ENCODE data around the gene GMPR.
A peak's percentile ranks its signal among the peaks of the same experiment; 100 is the strongest.

The GMPR gene

DNA sequence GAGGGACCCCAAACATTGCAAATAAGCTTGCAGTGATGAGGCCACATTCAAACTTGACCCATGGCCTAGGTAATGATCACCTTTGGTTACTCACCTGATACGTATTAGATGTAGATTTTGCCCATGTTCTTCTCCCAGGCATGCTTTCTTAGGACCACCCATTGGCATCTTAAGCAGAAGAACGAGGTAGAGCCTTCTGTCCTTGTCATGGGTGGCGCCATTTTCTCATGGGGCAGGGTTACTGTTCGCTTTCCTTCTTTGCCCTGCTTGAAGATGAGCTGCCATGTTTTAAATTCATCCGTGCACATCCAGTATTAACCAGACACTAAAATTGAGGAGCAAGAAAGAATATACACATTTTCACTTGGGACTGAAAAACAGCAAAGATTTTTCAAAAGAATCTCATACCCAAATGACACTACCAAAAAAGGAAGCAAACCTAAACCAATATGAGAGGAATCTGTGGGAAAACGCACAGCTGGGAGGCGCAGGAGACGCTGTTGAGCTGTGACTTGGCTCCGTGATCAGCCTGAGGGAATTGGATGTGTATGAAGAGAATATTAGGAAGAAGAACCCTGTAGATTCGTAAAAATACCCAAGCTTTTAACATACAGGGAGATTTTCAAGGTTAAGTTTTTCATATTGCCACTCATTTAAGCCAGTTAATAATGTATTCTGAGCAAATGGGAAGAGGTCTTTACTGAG lies 36.6 kb downstream of the GMPR start:
- DNase-seq, result no peak

DNA sequence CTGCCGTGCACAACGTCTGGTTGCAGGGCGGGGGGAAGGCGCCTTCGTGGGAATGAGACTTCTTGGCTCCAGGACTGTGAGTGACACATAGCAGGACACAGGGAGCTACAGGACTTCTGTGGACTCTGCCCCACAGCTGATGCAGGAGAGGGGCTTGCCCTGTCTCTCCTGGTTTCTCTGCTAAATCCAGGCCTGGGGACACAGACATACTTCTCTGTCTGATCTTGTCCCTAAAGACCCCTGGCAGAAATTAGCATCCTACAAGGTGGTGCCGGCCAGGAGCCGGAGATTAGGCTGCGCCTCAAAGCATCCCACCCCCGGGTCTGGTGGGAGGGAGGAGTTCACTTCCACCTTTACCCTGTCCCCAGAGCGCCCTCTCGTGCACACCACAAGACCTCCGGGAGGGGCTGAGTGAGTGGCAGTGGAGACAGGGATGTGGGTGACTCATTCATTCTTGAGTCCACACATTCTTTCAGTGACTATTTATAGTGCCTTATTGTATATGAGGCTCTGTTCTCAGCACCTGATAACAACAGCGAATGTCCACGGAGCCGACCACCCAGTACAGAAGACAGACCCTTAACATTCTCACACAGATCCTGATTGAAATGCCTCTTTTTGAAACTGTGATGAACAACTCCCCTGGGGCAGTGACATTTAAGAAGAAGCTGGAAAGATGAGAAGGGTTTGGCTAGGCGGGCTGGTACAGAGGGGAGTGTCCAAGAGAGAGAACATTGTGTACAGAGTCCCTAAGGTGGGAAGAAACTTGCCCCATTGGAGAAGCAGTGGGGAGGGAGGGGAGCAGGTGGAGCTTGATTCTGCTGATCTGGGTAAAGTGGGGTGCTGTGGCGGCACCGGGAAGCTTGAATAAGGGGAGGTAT lies 39.0 kb downstream of the GMPR start:
- peak; percentile 23 for DNase-seq

DNA sequence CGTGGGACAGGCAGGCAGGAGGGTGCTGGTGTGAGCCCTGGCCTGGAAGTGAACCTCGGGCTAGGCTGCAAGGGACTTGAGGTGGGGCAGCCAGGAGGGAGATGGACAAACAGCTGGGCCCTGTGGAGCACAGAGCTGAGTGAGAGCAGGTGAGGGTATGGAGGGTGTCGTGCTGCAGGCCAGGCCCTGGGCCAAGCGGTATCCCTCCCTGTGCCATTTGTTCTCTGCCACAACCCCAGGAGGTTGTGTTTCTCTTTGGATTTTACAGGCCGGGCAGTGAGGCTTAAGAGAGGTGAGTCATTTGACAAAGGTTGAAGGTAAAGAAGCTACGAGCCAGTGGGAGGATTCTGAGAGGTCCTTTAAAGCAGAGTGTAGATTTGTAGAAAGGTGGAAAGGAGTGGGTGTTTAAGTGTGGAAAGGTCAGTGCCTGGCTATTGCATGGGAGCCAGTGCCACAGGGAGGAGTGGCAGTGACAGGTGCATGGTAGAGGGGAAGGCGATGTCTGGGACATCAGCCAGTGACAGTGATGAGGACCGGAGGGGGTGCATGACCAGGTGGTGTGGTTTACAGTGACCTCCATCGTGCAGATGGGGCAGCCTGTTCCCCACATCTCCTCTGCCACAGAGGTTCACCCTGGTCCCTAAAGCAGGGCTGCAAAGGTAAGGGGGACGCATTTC lies 39.8 kb downstream of the GMPR start:
- no peak for DNase-seq

DNA sequence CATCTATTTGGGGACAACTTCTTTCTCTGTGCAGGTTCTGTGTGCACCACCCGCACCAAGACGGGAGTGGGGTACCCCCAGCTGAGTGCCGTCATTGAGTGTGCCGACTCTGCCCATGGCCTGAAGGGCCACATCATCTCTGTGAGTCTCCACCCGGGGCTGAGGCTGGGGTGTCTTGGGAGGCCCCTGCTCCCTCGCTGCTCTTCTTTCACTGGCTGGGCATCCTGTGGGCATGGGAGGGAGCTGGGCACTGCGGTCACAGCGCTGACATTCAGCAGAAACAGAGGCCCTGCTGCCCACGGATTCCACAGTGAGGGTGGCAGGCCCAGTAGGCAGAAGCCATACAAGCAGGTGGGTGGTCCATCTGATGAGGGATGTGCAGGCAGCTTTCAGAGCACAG lies 40.4 kb downstream of the GMPR start:
- no peak for DNase-seq

DNA sequence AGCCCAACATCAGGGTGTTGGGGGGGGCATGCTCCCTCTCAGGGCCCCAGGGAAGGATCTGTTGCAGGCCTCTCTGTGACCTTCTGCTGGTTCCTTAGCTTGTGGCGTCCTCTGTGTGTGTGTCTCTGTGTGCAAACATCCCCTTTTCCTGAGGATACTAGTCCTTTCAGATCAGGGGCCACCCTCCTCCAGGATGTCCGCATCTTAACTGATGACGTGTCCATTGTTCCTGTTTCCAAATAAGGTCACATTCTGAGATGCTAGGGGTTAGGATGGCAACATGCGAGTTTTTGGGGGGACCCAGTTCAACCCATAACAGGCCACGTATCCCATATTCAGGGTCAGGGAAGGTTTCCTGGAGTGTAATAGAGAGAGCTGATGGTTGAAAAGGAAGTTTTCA lies 40.9 kb downstream of the GMPR start:
- no peak for DNase-seq

DNA sequence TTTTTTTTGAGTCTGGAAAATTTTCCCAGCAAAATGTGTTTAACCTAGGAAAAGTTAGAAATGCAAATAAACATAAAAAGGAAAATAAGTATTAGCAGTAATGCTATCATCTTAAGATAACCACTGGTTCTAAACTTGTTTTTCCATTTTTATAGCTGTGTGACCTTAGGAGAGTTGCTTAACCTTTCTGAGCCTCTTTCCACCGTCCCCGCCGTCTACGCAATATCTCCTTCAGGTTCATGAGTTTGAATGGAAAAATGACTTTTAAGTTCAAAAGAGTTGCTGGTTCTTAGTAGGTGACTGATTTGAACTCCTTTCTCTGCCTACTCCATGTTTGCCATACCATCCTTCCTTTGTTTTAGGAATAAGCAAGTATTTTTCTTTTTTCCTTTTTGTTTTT lies 44.0 kb downstream of the GMPR start:
- no peak for DNase-seq

DNA sequence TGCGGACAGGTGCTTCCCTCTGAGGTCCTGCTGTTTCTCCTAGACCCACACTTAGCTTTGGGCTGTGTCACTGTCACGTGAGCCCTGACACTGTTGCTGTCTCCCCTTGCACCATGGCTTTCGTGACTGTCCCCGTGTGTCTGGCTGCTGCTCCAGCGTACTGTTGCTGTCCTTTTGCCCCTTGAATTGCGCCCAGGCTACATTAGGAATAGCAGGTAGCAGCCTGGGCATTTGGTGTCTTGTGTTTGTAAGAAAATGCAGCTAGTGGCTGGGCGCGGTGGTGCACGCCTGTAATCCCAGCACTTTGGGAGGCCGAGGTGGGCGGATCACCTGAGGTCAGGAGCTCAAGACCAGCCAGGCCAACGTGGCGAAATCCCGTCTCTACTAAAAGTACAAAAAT lies 46.1 kb downstream of the GMPR start:
- no peak for DNase-seq

DNA sequence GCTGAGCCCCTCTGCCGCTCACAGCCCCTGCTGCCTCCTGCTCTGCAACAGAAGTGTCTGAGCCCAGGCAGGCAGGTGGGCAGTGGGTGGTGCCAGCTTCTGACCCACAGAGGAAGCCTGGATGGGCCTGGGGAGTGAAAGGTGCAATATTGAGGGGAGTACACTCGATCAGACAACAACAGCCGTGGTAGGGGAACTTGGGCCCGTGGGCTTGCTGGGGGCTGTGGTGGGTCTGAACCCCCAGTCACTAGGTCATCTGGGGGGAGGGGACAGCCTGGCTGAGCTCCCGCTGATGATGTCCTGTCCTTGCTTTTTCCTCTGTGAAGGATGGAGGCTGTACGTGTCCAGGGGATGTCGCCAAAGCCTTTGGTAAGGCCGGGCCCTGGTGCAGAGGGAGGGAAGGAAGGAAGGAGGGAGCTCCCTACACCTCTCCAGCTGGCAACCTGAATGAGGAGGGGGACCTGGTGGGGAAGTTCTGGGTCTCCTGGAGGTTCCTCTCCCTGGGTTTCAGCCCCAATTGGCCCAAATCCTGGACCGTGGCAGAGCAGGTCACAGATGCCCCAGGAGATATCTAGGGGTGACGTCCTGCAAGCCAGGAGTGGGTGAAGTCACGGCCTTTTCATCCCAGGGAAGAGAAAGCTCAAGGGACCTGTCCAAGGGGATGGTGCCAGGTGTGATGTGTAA lies 47.2 kb downstream of the GMPR start:
- DNase-seq, result no peak

DNA sequence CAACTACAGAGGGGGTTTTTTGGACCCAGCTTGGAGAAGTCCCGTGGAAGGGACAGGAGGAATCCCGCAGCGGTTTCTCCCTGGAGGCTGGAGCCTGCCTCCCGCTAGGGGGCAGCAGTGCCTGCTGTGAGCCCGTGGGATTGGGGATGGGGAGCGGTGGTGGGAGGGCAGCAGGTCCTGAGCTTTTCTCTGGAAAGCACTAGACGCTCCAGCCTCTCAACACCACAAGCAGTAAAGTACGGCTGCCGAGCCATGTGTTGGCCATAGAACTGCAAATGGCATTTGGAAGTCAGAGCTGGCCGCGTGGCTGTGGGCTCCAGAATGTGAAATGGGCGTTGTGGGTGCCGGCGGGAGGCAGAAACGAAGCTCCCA lies 47.8 kb downstream of the GMPR start:
- DNase-seq, result peak; percentile 29

DNA sequence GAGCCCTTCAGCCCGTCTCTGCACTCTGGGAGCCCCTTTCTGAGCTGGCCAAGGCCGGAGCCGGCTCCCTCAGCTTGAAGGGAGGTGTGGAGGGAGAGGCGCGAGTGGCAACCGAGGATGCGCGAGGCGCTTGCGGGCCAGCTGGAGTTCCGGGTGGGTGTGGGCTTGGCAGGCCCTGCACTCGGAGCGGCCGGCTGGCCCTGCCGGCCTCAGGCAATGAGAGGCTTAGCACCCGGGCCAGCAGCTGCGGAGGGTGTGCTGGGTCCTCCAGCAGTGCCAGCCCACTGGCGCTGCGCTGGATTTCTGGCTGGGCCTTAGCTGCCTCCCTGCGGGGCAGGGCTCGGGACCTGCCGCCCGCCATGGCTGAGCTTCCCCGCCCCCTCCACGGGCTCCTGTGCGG lies 49.8 kb downstream of the GMPR start:
- no peak for DNase-seq

DNA sequence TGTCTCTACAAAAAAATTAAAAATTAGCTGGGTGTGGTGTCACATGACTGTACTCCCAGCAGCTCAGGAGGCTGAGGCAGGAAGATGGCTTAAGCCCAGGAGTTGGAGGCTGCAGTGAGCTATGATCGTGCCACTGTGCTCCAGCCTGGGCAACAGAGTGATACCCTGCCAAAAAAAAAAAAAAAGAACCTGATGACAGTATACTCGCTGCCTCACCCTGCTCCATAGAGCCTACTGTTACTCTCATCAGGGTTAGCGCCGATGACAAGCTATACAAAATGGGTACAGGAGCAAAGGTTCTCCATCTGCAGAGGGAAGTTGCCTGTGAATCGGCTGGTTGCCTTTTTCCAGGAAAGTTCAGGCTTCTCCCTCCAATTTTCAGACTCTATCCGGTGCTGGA lies 53.4 kb downstream of the GMPR start:
- DNase-seq, result no peak

DNA sequence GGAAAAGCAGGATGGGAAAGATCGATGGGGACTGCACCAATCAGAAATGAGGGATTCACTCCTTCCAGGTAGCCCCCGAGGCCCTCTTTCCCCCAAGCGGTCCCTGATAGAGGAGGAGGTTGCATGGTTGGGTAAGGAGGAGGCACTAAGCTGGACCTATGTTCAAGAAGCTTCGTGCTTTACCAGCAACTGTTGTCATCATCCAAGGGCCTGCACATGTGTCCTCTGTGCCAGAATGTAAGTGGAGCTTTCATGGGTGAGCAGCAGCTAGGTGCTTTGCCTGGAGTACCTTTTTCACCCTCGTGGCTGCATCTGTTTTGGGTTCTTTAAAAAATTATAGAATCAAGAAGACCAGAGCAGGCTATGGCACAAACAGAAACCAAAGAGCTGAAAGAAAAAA lies 54.0 kb downstream of the GMPR start:
- DNase-seq, result no peak

DNA sequence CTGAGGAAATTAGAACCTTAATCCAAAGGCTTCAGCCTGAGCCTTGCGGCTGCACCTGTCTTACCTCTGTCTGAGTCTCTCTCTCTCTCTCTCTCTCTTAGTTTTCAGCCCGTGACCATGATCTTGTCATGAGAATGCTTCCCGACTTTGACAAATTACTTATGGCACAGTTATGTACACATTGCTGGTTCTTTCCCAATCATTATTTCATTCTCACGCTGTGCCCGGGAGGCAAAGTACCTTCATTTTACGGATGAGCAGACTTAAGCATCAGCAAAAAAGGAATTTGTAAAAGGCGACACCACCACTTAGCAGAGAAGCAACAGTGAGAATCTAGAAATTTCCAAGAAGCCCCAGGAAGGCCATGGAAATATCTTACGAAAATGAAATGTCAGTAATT lies 54.6 kb downstream of the GMPR start:
- no peak for DNase-seq

DNA sequence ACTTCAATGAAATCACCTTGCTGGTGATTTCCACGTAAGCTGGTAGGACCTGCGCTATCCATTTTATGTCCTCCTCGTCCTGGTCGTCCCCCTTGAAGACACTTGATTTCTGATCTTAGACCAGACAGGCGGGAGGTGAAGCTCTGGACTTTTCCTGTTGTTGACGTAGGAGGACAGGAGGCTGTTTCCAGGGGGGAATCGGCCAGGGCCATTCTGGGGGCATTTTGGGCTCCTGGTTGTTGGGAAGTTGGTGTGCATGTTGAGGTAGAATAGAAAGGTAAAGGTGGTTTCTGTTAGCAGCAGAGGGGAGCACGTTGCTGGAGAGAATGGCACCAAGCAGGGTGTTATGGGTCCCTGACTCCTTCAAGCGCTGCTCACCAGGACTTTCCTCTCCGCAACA lies 56.0 kb downstream of the GMPR start:
- no peak for DNase-seq

DNA sequence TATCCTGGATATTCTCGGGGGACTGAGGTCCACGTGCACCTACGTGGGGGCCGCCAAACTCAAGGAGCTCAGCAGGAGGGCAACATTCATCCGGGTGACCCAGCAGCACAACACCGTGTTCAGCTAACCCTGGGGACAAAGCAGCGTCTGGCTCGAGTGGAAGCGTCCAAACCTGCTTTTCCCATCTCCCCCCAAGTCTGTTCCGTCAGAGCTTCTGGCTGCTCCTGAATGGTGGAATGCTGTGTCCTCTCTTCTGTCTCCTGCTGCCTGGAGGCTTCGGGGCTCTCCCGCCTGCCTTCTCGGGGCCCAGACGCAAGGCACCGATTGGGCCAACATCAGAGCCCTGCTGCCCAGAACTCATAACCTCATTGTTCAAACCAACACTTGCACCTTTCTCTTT lies 56.7 kb downstream of the GMPR start:
- no peak for DNase-seq

DNA sequence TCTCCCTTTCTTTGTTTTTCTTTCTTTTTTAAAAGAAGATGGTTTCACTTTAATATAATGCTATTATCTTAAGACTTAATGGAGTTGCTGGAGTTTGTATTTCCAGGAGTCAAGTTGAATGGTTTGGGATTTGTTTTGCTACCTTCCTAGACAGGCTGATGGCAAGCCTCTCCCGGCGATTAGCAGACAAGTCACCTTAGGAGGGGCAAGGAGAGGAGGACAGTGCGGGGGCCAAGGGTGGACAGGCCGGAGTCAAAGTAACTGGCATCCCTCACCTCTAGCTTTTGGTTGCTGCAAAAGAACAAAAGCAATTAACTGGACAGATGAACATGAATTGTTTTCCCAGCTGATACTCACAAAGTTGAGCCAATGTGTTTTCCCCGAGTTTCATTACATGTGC lies 57.1 kb downstream of the GMPR start:
- no peak for DNase-seq

DNA sequence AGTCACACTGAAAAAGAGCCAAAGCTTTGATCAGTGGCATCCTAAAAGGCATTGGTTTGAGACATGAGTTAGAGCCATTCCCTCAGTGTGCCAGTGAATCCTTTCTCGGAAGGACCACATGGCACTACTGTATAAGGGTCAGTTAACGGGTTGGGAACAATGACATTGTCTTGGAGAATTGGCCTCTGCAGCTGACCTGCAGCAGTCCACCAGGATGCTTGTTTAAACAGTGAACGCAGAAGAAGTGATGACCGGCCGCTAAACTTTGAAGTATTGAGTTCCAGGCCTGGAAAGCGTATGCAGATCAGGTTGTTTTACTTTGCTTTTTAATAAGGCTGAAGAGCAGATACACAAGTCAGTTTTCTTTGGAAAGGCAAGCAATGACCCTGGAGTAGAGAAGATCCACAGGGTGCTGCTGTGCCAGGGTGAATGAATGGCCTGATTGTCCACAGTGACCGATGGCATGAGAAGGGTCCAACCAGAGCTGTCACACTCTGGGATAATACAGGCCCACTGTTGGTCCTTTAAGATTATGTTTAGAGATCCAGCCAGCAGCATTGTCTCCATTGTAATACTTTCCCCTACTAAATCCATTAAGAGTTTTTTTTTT lies 57.8 kb downstream of the GMPR start:
- no peak for DNase-seq

DNA sequence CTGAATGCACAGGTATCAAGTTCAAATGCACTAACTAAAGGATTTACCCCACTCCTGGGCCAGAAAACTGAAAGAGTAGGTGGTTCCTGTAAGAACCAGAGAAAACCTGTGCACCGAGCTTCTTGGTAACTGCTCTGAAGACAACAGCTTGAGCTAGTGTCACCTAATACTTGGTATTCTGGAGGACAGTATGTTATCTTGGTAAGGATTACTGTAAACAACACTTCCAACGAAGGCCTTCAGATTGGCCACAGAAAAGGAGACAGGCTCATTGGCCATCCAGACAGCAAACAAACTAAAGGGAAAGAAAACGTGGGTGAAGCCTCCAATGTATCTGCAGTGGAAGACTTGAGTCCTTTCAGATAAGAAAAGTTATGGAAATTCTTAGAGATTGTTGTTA lies 61.5 kb downstream of the GMPR start:
- no peak for DNase-seq

DNA sequence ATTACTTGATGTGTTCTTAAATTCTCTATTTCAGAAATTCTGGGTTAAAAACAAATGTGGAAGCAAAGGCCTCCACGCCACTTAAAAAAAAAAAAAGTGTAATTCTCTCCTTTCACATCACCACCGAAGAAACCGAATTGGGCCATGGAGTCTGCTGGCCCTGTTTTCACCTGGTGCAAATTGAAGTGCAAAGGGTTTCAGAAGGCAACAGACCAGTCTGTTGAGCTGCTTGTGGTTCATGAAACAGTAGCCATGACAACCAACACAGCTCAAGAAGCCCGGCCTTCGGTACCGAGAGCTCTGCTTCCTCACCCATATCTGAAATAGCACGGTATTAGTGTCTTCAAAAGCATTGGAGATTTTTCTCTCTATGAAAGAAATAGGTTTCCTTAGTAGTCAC lies 63.1 kb downstream of the GMPR start:
- no peak for DNase-seq

DNA sequence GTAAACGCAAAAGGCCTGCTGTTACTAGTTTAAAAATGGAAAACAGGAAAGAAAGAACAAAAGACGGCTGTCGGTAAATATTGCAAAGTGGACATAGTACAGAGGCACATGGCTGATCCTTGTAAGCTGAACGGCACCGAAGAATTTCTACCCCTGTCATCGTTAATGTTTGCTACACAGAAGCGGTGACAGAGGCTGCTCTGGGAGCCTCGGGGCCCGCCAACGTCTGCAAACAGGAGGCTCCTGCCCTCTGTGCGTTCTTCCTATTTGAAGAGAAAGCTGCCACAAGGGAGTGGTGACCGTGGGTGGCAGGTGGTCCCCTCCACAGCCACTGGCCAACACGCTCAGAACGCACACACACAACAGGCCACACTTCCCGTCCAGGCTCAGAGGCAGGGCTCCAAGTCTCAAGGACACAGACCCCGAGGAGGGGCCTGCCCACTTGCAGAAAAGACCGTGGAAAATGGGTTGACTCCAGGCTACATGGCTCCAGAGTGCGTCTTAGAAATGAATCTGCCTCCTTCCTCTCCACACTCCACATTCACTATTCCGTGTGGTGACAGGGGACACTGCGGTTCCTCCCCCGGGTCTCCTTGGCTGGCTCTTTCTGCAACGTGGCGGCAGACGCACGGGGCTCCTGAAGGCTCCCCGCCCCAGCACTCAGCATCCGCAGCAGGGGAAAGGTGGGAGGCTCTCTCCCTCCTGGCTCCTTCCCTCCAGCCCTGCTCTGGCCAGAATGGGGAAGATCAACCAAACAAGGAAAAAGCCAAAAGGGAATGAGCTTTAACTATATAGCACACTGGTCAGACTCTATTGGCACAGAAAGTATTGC lies 64.5 kb downstream of the GMPR start:
- no peak for DNase-seq

DNA sequence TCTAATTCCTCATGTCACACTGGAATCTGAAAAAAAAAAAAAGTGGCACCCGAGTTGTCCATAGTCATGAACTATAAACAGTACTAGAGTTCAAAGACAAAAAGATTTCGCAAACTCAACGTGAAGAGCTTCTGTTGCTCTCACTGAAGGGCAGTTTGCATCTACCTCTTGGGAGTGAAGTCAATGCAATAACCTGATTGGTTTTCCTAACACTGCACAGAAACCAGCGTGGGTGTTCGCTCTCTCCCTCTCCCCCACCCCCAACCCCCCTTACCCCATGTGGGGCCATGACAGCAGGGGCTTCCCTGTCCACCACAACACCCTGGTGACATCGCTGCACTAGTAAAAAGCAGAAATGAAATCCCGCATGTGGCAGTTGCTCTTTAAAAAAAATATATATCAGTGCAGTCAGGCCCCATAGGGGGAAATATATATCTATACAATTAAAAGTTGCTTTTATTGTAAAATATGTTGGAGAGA lies 66.9 kb downstream of the GMPR start:
- DNase-seq, result no peak

DNA sequence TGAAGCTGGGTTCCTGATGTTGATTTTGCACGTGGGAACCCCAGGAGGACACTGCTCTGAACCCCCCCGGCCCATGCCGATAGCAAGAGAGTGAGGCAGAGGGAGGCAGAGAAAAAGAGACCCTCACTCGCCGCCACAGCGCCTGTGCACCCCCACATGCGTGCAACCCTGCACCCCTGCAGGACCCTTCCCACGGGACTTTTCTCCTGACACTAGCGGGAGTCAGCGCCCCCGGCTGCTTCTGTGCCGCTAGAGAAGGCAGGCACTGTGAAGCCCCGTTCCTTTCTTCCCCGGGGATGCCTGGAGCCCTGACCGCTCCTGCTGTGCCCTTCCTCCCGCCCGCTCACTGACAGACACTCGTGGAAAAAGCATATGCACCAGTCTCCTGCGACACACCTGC lies 67.4 kb downstream of the GMPR start:
- no peak for DNase-seq

All from activated CD4-positive, alpha-beta T cell treated with anti-CD3 and anti-CD28 coated beads, Interleukin-2, amount 50 U/mL, for 16 hours (primary cell).